NCI-H146 (cell line): Measurements from ENCODE around the gene PPP6R1.

Experiments used
- DNase-seq: peaks from one replicate; lab custom pipeline; 2025; lab: John Stamatoyannopoulos, UW

Gene PPP6R1

DNA sequence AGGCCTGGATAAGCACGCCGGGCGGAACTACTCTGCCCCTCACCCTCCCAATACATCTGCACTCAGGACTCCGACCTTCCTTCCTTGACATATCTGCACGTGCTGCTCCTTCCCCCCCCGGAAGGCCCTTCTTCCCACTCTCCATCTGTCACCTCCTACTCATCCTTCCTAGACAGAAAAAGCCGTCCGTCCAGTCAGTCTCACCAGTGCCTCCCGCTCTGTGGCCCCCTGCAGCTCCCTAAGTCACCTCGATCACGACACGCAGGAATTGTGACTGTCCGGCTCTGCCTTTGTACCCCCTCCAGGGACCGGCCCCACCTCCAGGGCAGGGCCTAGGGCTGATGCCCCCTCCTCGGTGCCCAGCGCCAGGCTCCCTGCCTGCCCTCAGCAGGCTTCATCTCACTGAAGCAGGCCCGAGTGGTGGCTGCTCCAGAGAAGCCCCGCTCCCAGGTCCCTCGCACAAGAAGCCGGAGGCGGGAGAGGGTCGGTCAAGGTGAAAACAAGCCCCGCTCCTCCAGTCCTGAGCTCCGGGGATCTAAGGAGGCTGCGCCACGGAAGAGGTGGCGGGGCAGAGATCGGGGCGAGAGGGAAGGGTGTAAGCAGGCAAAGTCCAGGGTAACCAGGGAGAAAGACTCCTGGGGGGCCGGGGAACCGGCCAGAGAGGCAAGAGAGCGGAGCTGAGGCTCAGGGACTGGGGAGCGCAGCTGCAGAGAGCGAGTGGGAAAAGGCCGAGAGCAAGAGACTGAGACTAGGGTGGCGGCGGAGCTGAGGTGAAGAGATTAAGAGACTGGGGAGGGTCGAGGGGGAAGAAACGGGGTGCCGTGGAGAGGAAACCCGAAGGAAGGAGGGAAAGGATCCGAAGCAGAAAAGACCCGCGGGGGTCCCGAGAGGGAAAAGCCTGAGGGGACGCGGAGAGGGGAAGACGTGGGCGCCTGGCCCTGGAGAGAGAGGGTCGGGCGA is 1.1 kb downstream of the PPP6R1 start:
- peak; percentile 30 for DNase-seq

DNA sequence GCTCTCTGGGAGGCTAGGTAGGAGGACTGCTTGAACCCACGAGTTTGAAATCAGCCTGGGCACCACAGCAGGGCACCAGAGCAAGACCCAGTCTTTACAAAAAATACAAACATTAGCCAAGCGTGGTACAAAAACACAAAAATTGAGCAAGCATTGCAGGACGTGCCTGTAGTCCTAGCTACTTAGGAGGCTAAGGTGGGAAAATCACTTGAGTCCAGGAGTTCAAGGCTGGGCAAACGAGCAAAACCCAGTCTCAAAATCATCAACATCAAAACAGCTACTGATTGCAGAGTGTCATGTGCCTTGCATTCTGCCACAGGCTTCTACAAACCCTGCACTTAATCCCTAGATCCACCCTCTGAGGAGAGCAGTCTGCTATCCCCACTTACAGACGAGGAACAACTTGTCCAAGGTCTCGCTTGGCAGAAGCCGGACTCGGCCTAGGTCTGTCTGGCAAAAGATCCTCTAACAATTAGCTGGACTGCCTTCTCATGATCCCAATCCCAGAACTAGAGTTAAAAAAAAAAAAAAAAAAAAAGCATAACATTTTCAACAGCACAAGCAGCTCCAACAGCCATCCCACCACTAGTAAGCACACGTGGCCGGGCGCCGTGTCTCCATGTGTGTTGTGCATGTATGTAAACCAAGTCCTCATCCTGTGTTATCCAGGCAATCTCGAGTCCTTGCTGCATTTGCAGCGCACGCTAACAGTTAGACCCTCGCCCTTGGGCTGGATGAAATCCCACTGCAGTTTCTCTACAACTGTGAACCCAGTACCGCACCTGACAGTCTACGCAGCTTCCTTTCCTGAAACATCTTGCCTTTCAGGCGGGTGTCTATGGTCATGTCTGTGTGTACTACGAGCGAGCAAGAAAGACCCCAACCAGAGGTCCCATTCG is 2.0 kb downstream of the PPP6R1 start:
- DNase-seq: no peak

DNA sequence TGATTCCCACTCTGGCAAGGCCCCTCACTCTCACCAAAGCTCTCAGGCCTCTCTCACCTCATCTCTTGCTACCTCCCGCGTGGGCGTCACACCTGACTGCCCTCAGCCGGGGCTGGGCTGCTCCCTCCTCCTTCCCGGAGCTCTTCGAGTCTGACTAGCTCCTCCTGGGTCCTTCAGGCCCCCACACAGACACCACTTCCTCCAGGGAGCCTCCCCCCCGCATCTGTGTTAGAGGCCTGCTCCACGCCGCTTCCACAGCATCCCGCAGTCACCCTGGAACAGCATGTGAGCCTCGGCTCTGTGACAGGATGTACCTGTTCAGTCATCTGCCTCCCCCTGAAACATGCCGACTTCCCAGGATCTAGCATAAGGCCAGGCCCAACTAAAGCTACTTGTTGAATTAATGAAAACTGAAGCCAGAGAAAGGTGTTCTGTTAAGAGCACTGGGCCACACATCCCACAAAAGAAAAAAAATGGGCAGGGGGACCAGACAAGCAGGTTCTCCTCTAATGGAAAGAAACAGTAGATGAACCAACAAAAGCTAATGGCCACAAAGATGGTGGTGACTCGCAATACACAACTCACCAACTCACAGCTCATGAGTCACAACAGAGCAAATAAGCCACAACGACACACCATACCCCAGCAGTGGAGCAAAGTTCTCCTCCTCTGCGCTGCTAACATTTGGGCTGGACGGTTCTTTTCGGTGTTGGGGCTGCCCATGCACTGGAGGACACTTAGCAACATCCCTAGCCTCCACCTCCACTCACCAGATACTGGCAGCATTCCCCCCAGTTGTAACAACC is 3.0 kb downstream of the PPP6R1 start:
- no peak for DNase-seq

DNA sequence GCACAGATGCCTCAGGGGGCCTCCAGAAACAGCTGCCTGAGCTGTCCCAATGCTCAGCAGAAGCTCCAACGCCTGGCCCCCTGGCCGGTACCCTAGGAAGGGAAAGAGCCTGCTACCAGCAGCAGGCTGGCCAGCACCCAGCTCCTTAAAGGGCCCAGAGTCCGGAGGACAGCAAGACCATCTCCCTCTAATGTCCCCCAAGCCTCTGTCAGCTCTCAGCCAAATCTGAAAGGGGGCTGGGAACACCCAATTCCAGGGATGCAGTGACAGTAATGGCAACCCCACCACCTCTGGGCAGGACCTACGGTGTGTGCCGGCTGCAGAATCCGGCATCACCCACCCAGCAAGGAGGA is 4.2 kb downstream of the PPP6R1 start:
- DNase-seq: no peak

DNA sequence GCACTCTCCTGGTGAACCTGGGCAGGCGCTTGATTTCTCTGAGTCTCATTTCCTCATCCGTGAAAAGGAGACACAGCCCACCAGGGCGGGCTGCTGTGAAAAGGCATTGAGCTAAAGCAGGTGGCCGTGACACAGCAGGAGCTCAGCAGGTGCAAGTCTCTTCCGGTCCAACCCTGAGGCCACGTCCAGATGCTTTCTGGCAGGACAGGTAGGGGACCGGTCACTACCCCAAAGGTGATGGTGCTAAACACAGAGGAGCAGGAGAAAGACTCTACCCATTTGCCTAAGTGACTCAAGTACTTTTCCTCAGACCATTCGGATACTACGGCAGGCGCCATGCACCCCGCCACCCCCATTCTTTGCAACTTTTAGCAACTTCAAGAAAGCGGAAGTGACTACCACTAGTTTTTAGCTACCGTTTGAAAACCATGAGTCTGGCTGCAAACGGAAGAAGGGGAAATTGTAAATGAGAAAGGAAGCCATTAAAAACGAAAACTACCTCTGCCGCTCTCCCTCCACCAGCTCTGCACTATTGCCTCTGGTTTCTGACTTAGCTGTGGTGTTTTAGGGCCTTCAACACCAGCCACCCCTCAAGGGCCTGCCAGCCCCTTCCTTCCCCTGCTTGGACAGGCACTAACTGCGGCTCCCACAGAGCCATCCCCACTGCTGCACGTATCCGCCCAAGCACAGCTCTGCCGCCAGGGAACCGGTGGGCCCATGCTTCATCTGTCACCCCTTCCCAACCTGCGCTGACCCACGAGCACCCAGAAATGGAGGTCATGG is 4.8 kb downstream of the PPP6R1 start:
- peak; percentile 97 for DNase-seq

GRCh38 chr19:55252760-55253663 is 5.8 kb downstream of the PPP6R1 start:
- DNase-seq: no peak

GRCh38 chr19:55251341-55252081 is 7.3 kb downstream of the PPP6R1 start:
- no peak for DNase-seq

- no peak for DNase-seq
These were observed 8.4 kb downstream of the PPP6R1 start for GRCh38 chr19:55250262-55251036.

- DNase-seq: no peak
These were observed 9.0 kb downstream of the PPP6R1 start for GRCh38 chr19:55249841-55250240.

DNA sequence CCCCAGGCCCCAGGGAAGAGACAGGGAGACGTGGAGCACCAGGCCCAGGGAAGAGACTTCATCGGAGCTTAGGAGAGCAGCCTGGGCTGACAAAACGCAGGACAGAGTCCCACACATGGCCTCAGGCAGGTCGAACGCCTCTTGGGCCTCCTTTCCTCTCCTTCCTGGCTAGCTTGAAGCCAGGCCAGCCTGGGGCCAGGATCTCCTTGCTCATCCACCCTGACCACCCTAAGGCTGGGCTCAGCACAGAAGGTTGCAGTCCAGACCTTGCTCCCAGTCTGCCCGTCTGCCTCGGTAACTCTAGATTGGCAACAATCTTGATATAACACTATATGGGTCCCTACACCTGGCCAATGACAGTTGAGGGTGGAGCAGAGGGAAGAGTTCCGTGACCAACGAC is 10.1 kb downstream of the PPP6R1 start:
- DNase-seq: no peak

GRCh38 chr19:55248166-55248675 is 10.6 kb downstream of the PPP6R1 start:
- DNase-seq: no peak

- DNase-seq: no peak
These were observed 11.2 kb downstream of the PPP6R1 start for GRCh38 chr19:55247621-55248099.

GRCh38 chr19:55246462-55247451 is 12.1 kb downstream of the PPP6R1 start:
- DNase-seq: no peak

GRCh38 chr19:55245236-55245904 is 13.4 kb downstream of the PPP6R1 start:
- DNase-seq: no peak

GRCh38 chr19:55244004-55244680 is 14.7 kb downstream of the PPP6R1 start:
- DNase-seq: no peak

- DNase-seq: no peak
These were observed 16.3 kb downstream of the PPP6R1 start for GRCh38 chr19:55242517-55242916.
